K562 (cell line): ENCODE data around the gene NEDD9. TPM values are rescaled to one million over a fixed set of nuclear protein-coding genes. Genes with fewer than 3 reads are reported as not detected.
A peak's percentile ranks its signal among the peaks of the same experiment; 100 is the strongest.

Experiments used
- ASH1L ChIP-seq: fragments of 450-650 bp; IDR thresholded peaks from 2 replicates; pipeline ENCODE4 v1.6.1; 2018; ENCODE audit warnings: borderline replicate concordance, mild to moderate bottlenecking, low read depth; ENCODE audit not compliant: partially characterized antibody
- C11orf30 ChIP-seq: fragments of 450-650 bp; IDR thresholded peaks from 2 replicates; pipeline ENCODE4 v1.6.1; 2016; ENCODE audit warnings: low read depth, mild to moderate bottlenecking
- CBX3 ChIP-seq, 2 experiments: IDR thresholded peaks; 1 replicate in 1 of 2; 2 replicates in 1 of 2; pipeline ENCODE4 v1.6.1; 2012; ENCODE audit warnings: inconsistent platforms in 2 of 2, low read length in 2 of 2, borderline replicate concordance in 1 of 2, control low read depth in 1 of 2
- ETV6 ChIP-seq, 3 experiments: fragments of 150-350 bp in 1 of 3; sonication (generic) in 1 of 3; formaldehyde crosslinking in 1 of 3; IDR thresholded peaks; 2 replicates each; pipeline versions ENCODE4 v1.6.1 to v1.8.0; 2014 to 2022; ENCODE audit warnings: borderline replicate concordance in 2 of 3, low read depth in 2 of 3, antibody characterized with exemption in 1 of 3, low read length in 1 of 3, mild to moderate bottlenecking in 1 of 3, missing genetic modification reagents in 1 of 3
- MYC ChIP-seq, 2 experiments: fragments of 250-450 bp in 1 of 2; sonication (Bioruptor Pico) in 1 of 2; IDR thresholded peaks; 2 replicates each; pipeline versions ENCODE4 v1.5.1 to v1.6.1; 2012 to 2021; ENCODE audit warnings: low read depth in 2 of 2, borderline replicate concordance in 1 of 2, improper control_type of control experiment in 1 of 2, low read length in 1 of 2, mild to moderate bottlenecking in 1 of 2, moderate library complexity in 1 of 2
- POU5F1 ChIP-seq: fragments of 150-350 bp; IDR thresholded peaks from 2 replicates; pipeline ENCODE4 v1.6.1; 2014; ENCODE audit warnings: borderline replicate concordance, low read length, low read depth, mild to moderate bottlenecking; ENCODE audit not compliant: partially characterized antibody
- RNF2 ChIP-seq: sonication (generic); IDR thresholded peaks from 2 replicates; pipeline ENCODE4 v1.6.1; 2016
- SIRT6 ChIP-seq: IDR thresholded peaks from one replicate; pipeline ENCODE4 v1.6.1; 2012; ENCODE audit warnings: low read depth, mild to moderate bottlenecking, control low read depth, inconsistent platforms, low read length, moderate library complexity
- ZNF174 ChIP-seq: fragments of 250-450 bp; sonication (Bioruptor Pico); IDR thresholded peaks from 2 replicates; pipeline ENCODE4 v1.4.0; 2020; ENCODE audit warnings: mild to moderate bottlenecking
- ZNF311 ChIP-seq: fragments of 250-450 bp; sonication (Bioruptor Pico); IDR thresholded peaks from 2 replicates; pipeline ENCODE4 v1.4.0; 2020; ENCODE audit warnings: mild to moderate bottlenecking, moderate library complexity
- ZNF76 ChIP-seq: fragments of 250-450 bp; sonication (Bioruptor Pico); IDR thresholded peaks from 2 replicates; pipeline ENCODE4 v1.4.0; 2020; ENCODE audit warnings: mild to moderate bottlenecking, moderate library complexity, borderline replicate concordance
- polyA plus RNA-seq, 8 experiments: library from polyadenylated mRNA; depleted of rRNA in 4 of 8; stranded (reverse) in 5 of 8; unstranded in 3 of 8; fragments of >200 nt; fragmentation: Nextera tagmentation in 2 of 8; fragmentation: Illumina TruSeq in 1 of 8; extraction: Ambion mirVana in 2 of 8; extraction: Trizol in 1 of 8; gene quantifications; 2 replicates each; pipeline versions ENCODE4 v1.2.1 to v1.2.3, GENCODE V29; 2011 to 2014; ENCODE audit warnings: inconsistent platforms in 1 of 8, missing spikeins in 1 of 8
- total RNA-seq, 7 experiments: library from RNA; depleted of rRNA in 6 of 7; stranded (reverse); fragments of >200 nt in 6 of 7; fragmentation: Illumina TruSeq in 2 of 7; extraction: Trizol in 2 of 7; gene quantifications; 2 replicates each; pipeline versions ENCODE4 v1.2.1 to v1.2.3, GENCODE V29; 2011 to 2021; ENCODE audit warnings: low replicate concordance in 1 of 7
- TF ChIP-seq, protein P1 (sequence below): fragments of 200-600 bp; sonication (generic); IDR thresholded peaks from one replicate; pipeline ENCODE4 v1.6.1; 2012; ENCODE audit warnings: mild to moderate bottlenecking, low read depth, low read length, inconsistent platforms
- TF ChIP-seq, protein P2 (sequence below): sonication (generic); formaldehyde crosslinking; IDR thresholded peaks from 2 replicates; pipeline ENCODE4 v1.9.0; 2022; ENCODE audit warnings: mild to moderate bottlenecking, missing genetic modification reagents

NEDD9 gene
- total and polyA plus RNA-seq, 9 of the 15 experiments (the other 6 are each of a cell fraction or from before 2014, with no cell fraction given): 0.04 to 0.18 (median 0.15) TPM; not detected in 6

DNA sequence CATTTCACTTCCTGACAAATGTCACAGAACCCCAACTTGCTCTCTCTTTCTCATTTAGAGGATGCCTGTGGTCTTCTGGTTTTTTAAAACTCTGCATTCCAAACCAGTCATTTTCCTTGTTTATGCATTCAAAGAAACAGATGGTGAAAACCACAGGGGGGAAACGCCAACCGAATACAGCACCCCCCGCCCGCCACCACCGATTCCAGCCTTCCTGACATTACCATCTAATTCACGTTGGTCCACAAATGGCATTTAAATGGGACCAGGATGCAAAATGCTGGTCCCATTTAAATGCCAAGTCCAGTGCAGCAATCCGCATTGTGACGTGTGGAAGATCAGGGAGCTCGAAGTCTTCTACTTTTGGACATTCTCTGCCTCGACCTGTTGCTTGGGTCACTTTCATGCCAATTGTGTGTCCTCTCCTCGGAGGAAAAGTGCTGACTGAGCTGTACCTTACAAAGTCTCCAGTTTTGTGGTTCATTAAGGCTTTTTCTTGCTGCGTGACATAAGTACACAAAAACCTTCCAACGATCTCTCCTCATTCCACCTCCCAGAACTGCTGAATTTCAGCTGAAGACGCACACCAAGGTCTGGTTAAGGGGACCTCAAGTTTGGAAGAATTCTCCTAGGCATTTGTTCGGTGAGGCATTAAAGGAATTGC is 35.8 kb downstream of the NEDD9 start (continued):
- TF ChIP-seq, protein P1, sequence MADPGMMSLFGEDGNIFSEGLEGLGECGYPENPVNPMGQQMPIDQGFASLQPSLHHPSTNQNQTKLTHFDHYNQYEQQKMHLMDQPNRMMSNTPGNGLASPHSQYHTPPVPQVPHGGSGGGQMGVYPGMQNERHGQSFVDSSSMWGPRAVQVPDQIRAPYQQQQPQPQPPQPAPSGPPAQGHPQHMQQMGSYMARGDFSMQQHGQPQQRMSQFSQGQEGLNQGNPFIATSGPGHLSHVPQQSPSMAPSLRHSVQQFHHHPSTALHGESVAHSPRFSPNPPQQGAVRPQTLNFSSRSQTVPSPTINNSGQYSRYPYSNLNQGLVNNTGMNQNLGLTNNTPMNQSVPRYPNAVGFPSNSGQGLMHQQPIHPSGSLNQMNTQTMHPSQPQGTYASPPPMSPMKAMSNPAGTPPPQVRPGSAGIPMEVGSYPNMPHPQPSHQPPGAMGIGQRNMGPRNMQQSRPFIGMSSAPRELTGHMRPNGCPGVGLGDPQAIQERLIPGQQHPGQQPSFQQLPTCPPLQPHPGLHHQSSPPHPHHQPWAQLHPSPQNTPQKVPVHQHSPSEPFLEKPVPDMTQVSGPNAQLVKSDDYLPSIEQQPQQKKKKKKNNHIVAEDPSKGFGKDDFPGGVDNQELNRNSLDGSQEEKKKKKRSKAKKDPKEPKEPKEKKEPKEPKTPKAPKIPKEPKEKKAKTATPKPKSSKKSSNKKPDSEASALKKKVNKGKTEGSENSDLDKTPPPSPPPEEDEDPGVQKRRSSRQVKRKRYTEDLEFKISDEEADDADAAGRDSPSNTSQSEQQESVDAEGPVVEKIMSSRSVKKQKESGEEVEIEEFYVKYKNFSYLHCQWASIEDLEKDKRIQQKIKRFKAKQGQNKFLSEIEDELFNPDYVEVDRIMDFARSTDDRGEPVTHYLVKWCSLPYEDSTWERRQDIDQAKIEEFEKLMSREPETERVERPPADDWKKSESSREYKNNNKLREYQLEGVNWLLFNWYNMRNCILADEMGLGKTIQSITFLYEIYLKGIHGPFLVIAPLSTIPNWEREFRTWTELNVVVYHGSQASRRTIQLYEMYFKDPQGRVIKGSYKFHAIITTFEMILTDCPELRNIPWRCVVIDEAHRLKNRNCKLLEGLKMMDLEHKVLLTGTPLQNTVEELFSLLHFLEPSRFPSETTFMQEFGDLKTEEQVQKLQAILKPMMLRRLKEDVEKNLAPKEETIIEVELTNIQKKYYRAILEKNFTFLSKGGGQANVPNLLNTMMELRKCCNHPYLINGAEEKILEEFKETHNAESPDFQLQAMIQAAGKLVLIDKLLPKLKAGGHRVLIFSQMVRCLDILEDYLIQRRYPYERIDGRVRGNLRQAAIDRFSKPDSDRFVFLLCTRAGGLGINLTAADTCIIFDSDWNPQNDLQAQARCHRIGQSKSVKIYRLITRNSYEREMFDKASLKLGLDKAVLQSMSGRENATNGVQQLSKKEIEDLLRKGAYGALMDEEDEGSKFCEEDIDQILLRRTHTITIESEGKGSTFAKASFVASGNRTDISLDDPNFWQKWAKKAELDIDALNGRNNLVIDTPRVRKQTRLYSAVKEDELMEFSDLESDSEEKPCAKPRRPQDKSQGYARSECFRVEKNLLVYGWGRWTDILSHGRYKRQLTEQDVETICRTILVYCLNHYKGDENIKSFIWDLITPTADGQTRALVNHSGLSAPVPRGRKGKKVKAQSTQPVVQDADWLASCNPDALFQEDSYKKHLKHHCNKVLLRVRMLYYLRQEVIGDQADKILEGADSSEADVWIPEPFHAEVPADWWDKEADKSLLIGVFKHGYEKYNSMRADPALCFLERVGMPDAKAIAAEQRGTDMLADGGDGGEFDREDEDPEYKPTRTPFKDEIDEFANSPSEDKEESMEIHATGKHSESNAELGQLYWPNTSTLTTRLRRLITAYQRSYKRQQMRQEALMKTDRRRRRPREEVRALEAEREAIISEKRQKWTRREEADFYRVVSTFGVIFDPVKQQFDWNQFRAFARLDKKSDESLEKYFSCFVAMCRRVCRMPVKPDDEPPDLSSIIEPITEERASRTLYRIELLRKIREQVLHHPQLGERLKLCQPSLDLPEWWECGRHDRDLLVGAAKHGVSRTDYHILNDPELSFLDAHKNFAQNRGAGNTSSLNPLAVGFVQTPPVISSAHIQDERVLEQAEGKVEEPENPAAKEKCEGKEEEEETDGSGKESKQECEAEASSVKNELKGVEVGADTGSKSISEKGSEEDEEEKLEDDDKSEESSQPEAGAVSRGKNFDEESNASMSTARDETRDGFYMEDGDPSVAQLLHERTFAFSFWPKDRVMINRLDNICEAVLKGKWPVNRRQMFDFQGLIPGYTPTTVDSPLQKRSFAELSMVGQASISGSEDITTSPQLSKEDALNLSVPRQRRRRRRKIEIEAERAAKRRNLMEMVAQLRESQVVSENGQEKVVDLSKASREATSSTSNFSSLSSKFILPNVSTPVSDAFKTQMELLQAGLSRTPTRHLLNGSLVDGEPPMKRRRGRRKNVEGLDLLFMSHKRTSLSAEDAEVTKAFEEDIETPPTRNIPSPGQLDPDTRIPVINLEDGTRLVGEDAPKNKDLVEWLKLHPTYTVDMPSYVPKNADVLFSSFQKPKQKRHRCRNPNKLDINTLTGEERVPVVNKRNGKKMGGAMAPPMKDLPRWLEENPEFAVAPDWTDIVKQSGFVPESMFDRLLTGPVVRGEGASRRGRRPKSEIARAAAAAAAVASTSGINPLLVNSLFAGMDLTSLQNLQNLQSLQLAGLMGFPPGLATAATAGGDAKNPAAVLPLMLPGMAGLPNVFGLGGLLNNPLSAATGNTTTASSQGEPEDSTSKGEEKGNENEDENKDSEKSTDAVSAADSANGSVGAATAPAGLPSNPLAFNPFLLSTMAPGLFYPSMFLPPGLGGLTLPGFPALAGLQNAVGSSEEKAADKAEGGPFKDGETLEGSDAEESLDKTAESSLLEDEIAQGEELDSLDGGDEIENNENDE: no peak
- no peak for TF ChIP-seq POU5F1
- TF ChIP-seq SIRT6: no peak
- 0 out of 2 replicates have a peak, but pooled peaks have one; percentile 30 for TF ChIP-seq RNF2
- no peak for TF ChIP-seq CBX3 (IDR thresholded peaks at IDR 0.05; ENCODE audit: borderline replicate concordance in 1 of 2, low read length in 2 of 2)
- TF ChIP-seq ZNF174 (CRISPR knock-in tag): no peak
- TF ChIP-seq, protein P2, sequence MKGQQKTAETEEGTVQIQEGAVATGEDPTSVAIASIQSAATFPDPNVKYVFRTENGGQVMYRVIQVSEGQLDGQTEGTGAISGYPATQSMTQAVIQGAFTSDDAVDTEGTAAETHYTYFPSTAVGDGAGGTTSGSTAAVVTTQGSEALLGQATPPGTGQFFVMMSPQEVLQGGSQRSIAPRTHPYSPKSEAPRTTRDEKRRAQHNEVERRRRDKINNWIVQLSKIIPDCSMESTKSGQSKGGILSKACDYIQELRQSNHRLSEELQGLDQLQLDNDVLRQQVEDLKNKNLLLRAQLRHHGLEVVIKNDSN: no peak
- TF ChIP-seq ZNF311: no peak
- TF ChIP-seq ETV6 (IDR thresholded peaks at IDR 0.05; ENCODE audit: borderline replicate concordance in 1 of 2, low read depth in 2 of 2, low read length in 1 of 2): no peak
- TF ChIP-seq ETV6 (CRISPR knock-in tag; IDR thresholded peaks at IDR 0.05; ENCODE audit: borderline replicate concordance): no peak
- peak; percentile 42; the same call in 1 of the 2 replicates for TF ChIP-seq C11orf30
- no peak for TF ChIP-seq MYC (IDR thresholded peaks at IDR 0.05; ENCODE audit: low read depth, low read length)
- no peak for TF ChIP-seq MYC (CRISPR knock-in tag; IDR thresholded peaks at IDR 0.05; ENCODE audit: borderline replicate concordance, low read depth)
- no peak for TF ChIP-seq ASH1L
- no peak for TF ChIP-seq ZNF76
